IMR-90 (cell line): ENCODE data around the gene NDUFB10. TPM values are rescaled to one million over a fixed set of nuclear protein-coding genes. Genes with fewer than 3 reads are reported as not detected.

Experiments used
- ATAC-seq: fragments of 200-7000 bp; cut with Tn5 transposase; 2 replicates; pipeline ENCODE4 v1.9.1; 2020; ENCODE audit warnings: low read depth, mild to moderate bottlenecking, moderate library complexity
- BruUV-seq: library from RNA; stranded (reverse); fragments of 400-500 nt; replicated peaks from 2 replicates; lab custom pipeline; 2021; lab: Mats Ljungman, UMichigan
- CTCF ChIA-PET: fragments of 300-600 bp; formaldehyde crosslinking; extraction: SDS; loops from one replicate; lab custom pipeline; 2021; ENCODE audit warnings: antibody characterized with exemption; lab: Yijun Ruan, JAX
- POLR2A ChIA-PET: fragments of 300-600 bp; sonication (Branson Sonifier 250); formaldehyde crosslinking; loops from one replicate; lab custom pipeline; 2022; ENCODE audit warnings: antibody characterized with exemption; ENCODE audit not compliant: unreplicated experiment; lab: Charles Lee
- DNase-seq: peaks from one replicate; pipeline ENCODE4 v3.0.0; 2013
- H2AFZ ChIP-seq: replicated peaks from 2 replicates; pipeline ENCODE3; 2013; ENCODE audit warnings: low read length, mild to moderate bottlenecking; ENCODE audit not compliant: poor library complexity
- H2AK5ac ChIP-seq: 2 replicates; pipeline ENCODE4 v1.6.1; 2013; ENCODE audit warnings: low read depth, low read length, inconsistent platforms
- H2AK9ac ChIP-seq: replicated peaks from 2 replicates; pipeline ENCODE3; 2013; ENCODE audit warnings: mild to moderate bottlenecking, low read depth, low read length, moderate library complexity; ENCODE audit not compliant: poor library complexity
- H2BK120ac ChIP-seq: 2 replicates; pipeline ENCODE4 v1.6.1; 2013; ENCODE audit warnings: low read depth, low read length, inconsistent platforms
- H2BK15ac ChIP-seq: 3 replicates; pipeline ENCODE4 v1.6.1; 2013; ENCODE audit warnings: low read depth, low read length, inconsistent platforms
- H2BK20ac ChIP-seq: 2 replicates; pipeline ENCODE4 v1.6.1; 2013; ENCODE audit warnings: low read depth, mild to moderate bottlenecking, inconsistent platforms, low read length, moderate library complexity
- H2BK5ac ChIP-seq: 2 replicates; pipeline ENCODE4 v1.6.1; 2013; ENCODE audit warnings: mild to moderate bottlenecking, low read depth, low read length, inconsistent platforms; ENCODE audit not compliant: poor library complexity, severe bottlenecking
- H3K14ac ChIP-seq: replicated peaks from 2 replicates; pipeline ENCODE4 v1.6.1; 2013; ENCODE audit warnings: low read depth, low read length, inconsistent platforms
- H3K18ac ChIP-seq: 2 replicates; pipeline ENCODE4 v1.6.1; 2013; ENCODE audit warnings: low read depth, low read length, control low read depth
- H3K23ac ChIP-seq: 2 replicates; pipeline ENCODE4 v1.6.1; 2013; ENCODE audit warnings: low read depth, low read length, inconsistent platforms
- H3K27ac ChIP-seq: 2 replicates; pipeline ENCODE4 v1.5.1; 2013; ENCODE audit warnings: mild to moderate bottlenecking, control low read depth, low read length; ENCODE audit not compliant: insufficient read depth
- H3K27me3 ChIP-seq: 2 replicates; pipeline ENCODE4 v1.6.1; 2013; ENCODE audit warnings: low read length; ENCODE audit not compliant: control insufficient read depth, insufficient read depth
- H3K36me3 ChIP-seq: 2 replicates; pipeline ENCODE4 v1.6.1; 2013; ENCODE audit warnings: low read length, mixed read lengths; ENCODE audit not compliant: control insufficient read depth, insufficient read depth
- H3K4ac ChIP-seq: 2 replicates; pipeline ENCODE4 v1.6.1; 2013; ENCODE audit warnings: low read depth, low read length, inconsistent platforms
- H3K4me1 ChIP-seq: 2 replicates; pipeline ENCODE4 v1.6.1; 2013; ENCODE audit warnings: low read length, mixed read lengths; ENCODE audit not compliant: control insufficient read depth, insufficient read depth
- H3K4me2 ChIP-seq: 2 replicates; pipeline ENCODE4 v1.6.1; 2013; ENCODE audit warnings: low read depth, mild to moderate bottlenecking, control low read depth, low read length, moderate library complexity
- H3K4me3 ChIP-seq: 2 replicates; pipeline ENCODE4 v1.5.1; 2013; ENCODE audit warnings: low read depth, mild to moderate bottlenecking, control low read depth, low read length, moderate library complexity; ENCODE audit not compliant: insufficient read depth
- H3K56ac ChIP-seq: 2 replicates; pipeline ENCODE4 v1.6.1; 2013; ENCODE audit warnings: low read length, inconsistent platforms; ENCODE audit not compliant: insufficient read depth; ENCODE audit errors: extremely low read depth
- H3K79me1 ChIP-seq, 2 experiments: 2 replicates each; pipeline ENCODE4 v1.6.1; 2013; ENCODE audit warnings: low read length in 2 of 2, inconsistent platforms in 1 of 2, low read depth in 1 of 2
- H3K9ac ChIP-seq: 2 replicates; pipeline ENCODE4 v1.6.1; 2013; ENCODE audit warnings: low read depth, low read length, control low read depth
- H3K9me1 ChIP-seq: 2 replicates; pipeline ENCODE4 v1.6.1; 2013; ENCODE audit warnings: low read length, inconsistent platforms; ENCODE audit not compliant: insufficient read depth
- H3K9me3 ChIP-seq: 2 replicates; pipeline ENCODE4 v1.6.1; 2013; ENCODE audit warnings: low read length; ENCODE audit not compliant: control insufficient read depth, insufficient read depth
- H4K20me1 ChIP-seq: 2 replicates; pipeline ENCODE4 v1.6.1; 2013; ENCODE audit warnings: low read length, inconsistent platforms; ENCODE audit not compliant: insufficient read depth
- H4K5ac ChIP-seq: 2 replicates; pipeline ENCODE4 v1.6.1; 2013; ENCODE audit warnings: mild to moderate bottlenecking, low read depth, low read length, control low read depth
- H4K8ac ChIP-seq, 2 experiments: 2 replicates each; pipeline ENCODE4 v1.6.1; 2013; ENCODE audit warnings: low read depth in 2 of 2, low read length in 2 of 2, control low read depth in 1 of 2, inconsistent platforms in 1 of 2
- H4K91ac ChIP-seq: 2 replicates; pipeline ENCODE4 v1.6.1; 2013; ENCODE audit warnings: low read depth, low read length, inconsistent platforms; ENCODE audit not compliant: insufficient read depth
- CEBPB ChIP-seq: IDR thresholded peaks from 2 replicates; pipeline ENCODE4 v1.6.1; 2012; ENCODE audit warnings: low read depth, low read length, improper control_type of control experiment
- CHD1 ChIP-seq: IDR thresholded peaks from 2 replicates; pipeline ENCODE4 v1.6.1; 2012; ENCODE audit warnings: low read depth, low read length, improper control_type of control experiment
- MAFK ChIP-seq: IDR thresholded peaks from 2 replicates; pipeline ENCODE4 v1.6.1; 2012; ENCODE audit warnings: low read depth, low read length, improper control_type of control experiment
- MAZ ChIP-seq: IDR thresholded peaks from 2 replicates; pipeline ENCODE4 v1.6.1; 2012; ENCODE audit warnings: low read depth, mild to moderate bottlenecking, low read length, improper control_type of control experiment, moderate library complexity, borderline replicate concordance
- NFE2L2 ChIP-seq: fragments of 150-350 bp; IDR thresholded peaks from 2 replicates; pipeline ENCODE4 v1.6.1; 2016; ENCODE audit warnings: low read depth, mild to moderate bottlenecking, low read length
- POLR2A ChIP-seq: IDR thresholded peaks from 2 replicates; pipeline ENCODE4 v1.6.1; 2012; ENCODE audit warnings: mild to moderate bottlenecking, low read depth, low read length
- RAD21 ChIP-seq: IDR thresholded peaks from 2 replicates; pipeline ENCODE4 v1.6.1; 2012; ENCODE audit warnings: low read length, improper control_type of control experiment
- SMC3 ChIP-seq: fragments of 150-350 bp; IDR thresholded peaks from 2 replicates; pipeline ENCODE4 v1.6.1; 2016; ENCODE audit warnings: low read depth, mild to moderate bottlenecking, antibody characterized with exemption, low read length, moderate library complexity
- WGBS, 2 experiments: methylation state at CpG; one replicate each; pipeline versions ENCODE4 v1.1.5 to v1.1.7; 2013; ENCODE audit warnings: missing lambda C conversion rate in 2 of 2; ENCODE audit not compliant: insufficient read length in 1 of 2; ENCODE audit errors: extremely low coverage in 2 of 2; 5-methylcytosine and 5-hydroxymethylcytosine counted together
- dilution Hi-C: fragments of 300-500 bp; cut with HindIII; formaldehyde crosslinking; loops from one replicate; pipeline ENCODE4 v1.14.3; 2018; ENCODE audit warnings: low sequenced_read_pairs; ENCODE audit not compliant: unreplicated experiment
- in situ Hi-C: fragments of 300-500 bp; cut with MboI; formaldehyde crosslinking; loops from 3 replicates; pipeline ENCODE4 v1.14.3; 2019; ENCODE audit warnings: low sequenced_read_pairs, inconsistent platforms, mixed read lengths
- intact Hi-C: fragments of 100-400 bp; cut with micrococcal nuclease; formaldehyde crosslinking; loops from 2 replicates; pipeline ENCODE4 v1.10.0; 2022
- polyA plus RNA-seq, 3 experiments: library from polyadenylated mRNA; depleted of rRNA; stranded (reverse); fragments of >200 nt; gene quantifications; 2 replicates each; pipeline ENCODE4 v1.2.3, GENCODE V29; 2012; ENCODE audit warnings: low replicate concordance in 1 of 3
- total RNA-seq: library from RNA; depleted of rRNA; stranded (reverse); fragments of >200 nt; gene quantifications from 2 replicates; pipeline ENCODE4 v1.2.3, GENCODE V29; 2012
- TF ChIP-seq, protein P1 (sequence below): conservative IDR thresholded peaks from 2 replicates; pipeline ENCODE4 v1.5.1; 2012; ENCODE audit warnings: mild to moderate bottlenecking, low read depth, low read length, improper control_type of control experiment
- TF ChIP-seq, protein P2 (sequence below): fragments of 150-350 bp; IDR thresholded peaks from 2 replicates; pipeline ENCODE4 v1.6.1; 2016; ENCODE audit warnings: low read depth, mild to moderate bottlenecking, low read length, moderate library complexity, borderline replicate concordance
- TF ChIP-seq, protein P3 (sequence below): fragments of 150-350 bp; IDR thresholded peaks from 2 replicates; pipeline ENCODE4 v1.6.1; 2017; ENCODE audit warnings: mild to moderate bottlenecking, antibody characterized with exemption, low read length, low read depth

NDUFB10 gene
- total and polyA plus RNA-seq, 2 of the 4 experiments (the other 2 are of a cell fraction) = 189 to 220 TPM

DNA sequence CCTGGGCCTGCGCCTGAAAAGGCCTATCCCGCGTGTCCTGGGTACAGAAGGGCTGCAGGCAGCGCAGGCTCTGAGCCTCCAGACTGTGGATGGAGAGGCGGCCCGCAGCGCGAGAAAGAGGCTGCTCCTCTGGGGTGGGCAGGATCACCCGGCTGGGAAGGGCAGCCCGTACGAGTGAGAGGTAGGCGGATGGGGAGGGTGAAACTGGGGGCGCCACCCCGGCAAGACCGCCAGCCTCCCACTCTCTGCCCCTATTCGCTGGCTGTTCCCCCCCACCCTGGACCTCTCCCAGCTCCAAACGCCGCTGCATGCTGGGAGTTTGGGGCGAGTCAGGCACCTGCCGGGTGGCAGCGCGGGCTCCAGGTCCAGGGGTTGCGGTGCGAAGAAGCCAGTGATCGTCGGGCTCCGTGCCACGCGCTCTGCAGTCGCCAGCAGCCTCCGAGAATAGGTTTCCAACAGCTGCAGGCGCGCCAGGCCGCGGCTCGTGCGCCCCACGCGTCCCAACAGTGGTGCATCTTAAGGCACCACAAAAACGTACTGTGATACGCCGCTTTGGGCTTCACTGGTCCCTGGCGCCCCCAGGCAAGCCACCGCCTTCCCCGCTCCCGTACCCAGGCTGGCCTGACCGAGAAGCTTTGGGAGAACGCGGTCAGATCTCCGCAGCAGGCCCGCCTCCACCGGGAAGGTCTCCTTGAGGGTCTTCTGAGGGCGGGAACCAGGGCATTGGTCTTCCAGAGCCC, 20.9 kb downstream of the NDUFB10 start (continued):
- TF ChIP-seq, protein P1, sequence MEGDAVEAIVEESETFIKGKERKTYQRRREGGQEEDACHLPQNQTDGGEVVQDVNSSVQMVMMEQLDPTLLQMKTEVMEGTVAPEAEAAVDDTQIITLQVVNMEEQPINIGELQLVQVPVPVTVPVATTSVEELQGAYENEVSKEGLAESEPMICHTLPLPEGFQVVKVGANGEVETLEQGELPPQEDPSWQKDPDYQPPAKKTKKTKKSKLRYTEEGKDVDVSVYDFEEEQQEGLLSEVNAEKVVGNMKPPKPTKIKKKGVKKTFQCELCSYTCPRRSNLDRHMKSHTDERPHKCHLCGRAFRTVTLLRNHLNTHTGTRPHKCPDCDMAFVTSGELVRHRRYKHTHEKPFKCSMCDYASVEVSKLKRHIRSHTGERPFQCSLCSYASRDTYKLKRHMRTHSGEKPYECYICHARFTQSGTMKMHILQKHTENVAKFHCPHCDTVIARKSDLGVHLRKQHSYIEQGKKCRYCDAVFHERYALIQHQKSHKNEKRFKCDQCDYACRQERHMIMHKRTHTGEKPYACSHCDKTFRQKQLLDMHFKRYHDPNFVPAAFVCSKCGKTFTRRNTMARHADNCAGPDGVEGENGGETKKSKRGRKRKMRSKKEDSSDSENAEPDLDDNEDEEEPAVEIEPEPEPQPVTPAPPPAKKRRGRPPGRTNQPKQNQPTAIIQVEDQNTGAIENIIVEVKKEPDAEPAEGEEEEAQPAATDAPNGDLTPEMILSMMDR = no peak

DNA sequence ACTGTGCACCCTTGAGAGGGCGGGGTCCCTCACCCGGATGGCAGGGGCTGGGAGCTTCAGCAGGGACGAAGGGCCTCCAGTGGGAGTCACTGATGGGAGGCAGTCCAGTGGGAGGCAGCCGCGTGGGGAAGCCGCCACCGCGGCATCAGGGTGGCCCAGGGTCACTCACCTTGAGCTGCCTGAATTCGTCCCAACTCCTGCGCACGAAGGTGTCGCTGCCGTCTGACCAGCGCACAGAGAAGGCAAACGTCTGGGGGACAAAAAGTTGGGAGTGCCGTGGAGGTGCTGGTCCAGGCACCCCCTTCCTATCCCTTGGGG, 21.4 kb downstream of the NDUFB10 start:
- peaks cover 31% of the 10 kb centered on the region; the same call in 1 of the 2 replicates for H3K27me3 ChIP-seq
- H2AK9ac ChIP-seq = no peak overlapping the region
- H2AFZ ChIP-seq = no peak overlapping the region
- 12% methylated on average over 5 of the region's 16 CpGs; no CpG with 5 or more reads in 1 of the 2 experiments for WGBS, 2 experiments
- ChIA-PET POLR2A (no interaction called here), CTCF (interaction anchor here (1.3 kb wide), 2 partner anchors 23 to 159 kb away, joined by 3 to 5 read pairs; no protein-coding TSS in a partner anchor)
- peaks cover 34% of the 10 kb centered on the region for H3K36me3 ChIP-seq
- H3K4ac ChIP-seq = no peak overlapping the region
- H4K8ac ChIP-seq = no peak overlapping the region
- no peaks in the 10 kb centered on the region for H3K9me3 ChIP-seq
- H2BK20ac ChIP-seq = no peak overlapping the region
- peaks cover 8% of the 10 kb centered on the region for H3K4me1 ChIP-seq
- H3K27ac ChIP-seq = no peak overlapping the region
- H2BK120ac ChIP-seq = no peak overlapping the region
- peaks cover 8% of the 10 kb centered on the region for H3K9me1 ChIP-seq
- BruUV-seq = no TSS peak
- H3K4me3 ChIP-seq = no peak overlapping the region
- intact Hi-C loops = no loop called here
- H4K5ac ChIP-seq = no peak overlapping the region
- no peak overlapping the region for H3K23ac ChIP-seq
- ATAC-seq (no peak), DNase-seq (no peak)
- no peak overlapping the region for H2BK15ac ChIP-seq
- H3K4me2 ChIP-seq = no peak overlapping the region
- dilution Hi-C loops = no loop called here
- peaks cover 12 to 13% of the 10 kb centered on the region in 2 experiments for H3K79me1 ChIP-seq
- in situ Hi-C loops = no loop called here
- H4K91ac ChIP-seq = no peak overlapping the region
- H2AK5ac ChIP-seq = no peak overlapping the region
- H3K14ac ChIP-seq = no peak overlapping the region
- H4K20me1 ChIP-seq = no peaks in the 10 kb centered on the region; the same call in none of the 2 replicates
- H3K9ac ChIP-seq = no peak overlapping the region
- no peak overlapping the region for H3K56ac ChIP-seq
- no peak overlapping the region for H2BK5ac ChIP-seq
- no peak overlapping the region for H3K18ac ChIP-seq
- TF ChIP-seq, protein P2, sequence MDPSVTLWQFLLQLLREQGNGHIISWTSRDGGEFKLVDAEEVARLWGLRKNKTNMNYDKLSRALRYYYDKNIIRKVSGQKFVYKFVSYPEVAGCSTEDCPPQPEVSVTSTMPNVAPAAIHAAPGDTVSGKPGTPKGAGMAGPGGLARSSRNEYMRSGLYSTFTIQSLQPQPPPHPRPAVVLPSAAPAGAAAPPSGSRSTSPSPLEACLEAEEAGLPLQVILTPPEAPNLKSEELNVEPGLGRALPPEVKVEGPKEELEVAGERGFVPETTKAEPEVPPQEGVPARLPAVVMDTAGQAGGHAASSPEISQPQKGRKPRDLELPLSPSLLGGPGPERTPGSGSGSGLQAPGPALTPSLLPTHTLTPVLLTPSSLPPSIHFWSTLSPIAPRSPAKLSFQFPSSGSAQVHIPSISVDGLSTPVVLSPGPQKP = no peak
- no peak for TF ChIP-seq NFE2L2
- no peak for TF ChIP-seq CHD1
- TF ChIP-seq MAZ = no peak
- TF ChIP-seq CEBPB = no peak
- no peak for TF ChIP-seq SMC3
- no peak for TF ChIP-seq RAD21
- TF ChIP-seq, protein P3, sequence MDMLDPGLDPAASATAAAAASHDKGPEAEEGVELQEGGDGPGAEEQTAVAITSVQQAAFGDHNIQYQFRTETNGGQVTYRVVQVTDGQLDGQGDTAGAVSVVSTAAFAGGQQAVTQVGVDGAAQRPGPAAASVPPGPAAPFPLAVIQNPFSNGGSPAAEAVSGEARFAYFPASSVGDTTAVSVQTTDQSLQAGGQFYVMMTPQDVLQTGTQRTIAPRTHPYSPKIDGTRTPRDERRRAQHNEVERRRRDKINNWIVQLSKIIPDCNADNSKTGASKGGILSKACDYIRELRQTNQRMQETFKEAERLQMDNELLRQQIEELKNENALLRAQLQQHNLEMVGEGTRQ = no peak
- no peak for TF ChIP-seq MAFK
- TF ChIP-seq POLR2A = no peak
